ENCODE results near the gene RAPGEF5.

GRCh38 chr7:22184549-22185199, 172.3 kb downstream of the RAPGEF5 start:
- TF ChIP-seq POLR2AphosphoS5 (IDR thresholded peaks at IDR 0.05; ENCODE audit: insufficient read depth, low read depth, low read length) (no peak), POLR2A (IDR thresholded peaks at IDR 0.05; ENCODE audit: low read depth, low read length) (no peak)

Data from endothelial cell of umbilical vein (primary cell).